Thoracic aorta (tissue), 2 donors: ENCODE data around the gene FAT1. TPM values are rescaled to one million over a fixed set of nuclear protein-coding genes. Genes with fewer than 3 reads are reported as not detected.

ENCODE experiments used
- ATAC-seq: fragments of 150-250 bp; one replicate; pipeline ENCODE4 v1.8.0; 2017; ENCODE audit warnings: low read depth; ENCODE audit not compliant: insufficient number of reproducible peaks, low FRiP score
- DNase-seq: peaks from one replicate; pipeline ENCODE4 v3.0.0-alpha.2; 2020; ENCODE audit warnings: low spot score
- H3K27ac ChIP-seq, 2 donors: fragments of 200-600 bp; sonication (generic); 1 replicate in 1 of 2; 2 replicates in 1 of 2; pipeline ENCODE4 v1.5.1; 2016; ENCODE audit warnings: mild to moderate bottlenecking in 2 of 2, moderate library complexity in 2 of 2
- H3K27me3 ChIP-seq: fragments of 200-600 bp; sonication (generic); replicated peaks from 2 replicates; pipeline ENCODE4 v1.6.0; 2016; ENCODE audit warnings: mild to moderate bottlenecking; ENCODE audit not compliant: insufficient read depth
- H3K36me3 ChIP-seq: fragments of 200-600 bp; sonication (generic); one replicate; pipeline ENCODE4 v1.5.1; 2016
- H3K4me1 ChIP-seq, 2 donors: fragments of 200-600 bp; sonication (generic); 1 replicate in 1 of 2; 2 replicates in 1 of 2; pipeline versions ENCODE4 v1.5.1 to v1.6.0; 2016; ENCODE audit warnings: low read depth in 2 of 2, mild to moderate bottlenecking in 1 of 2; ENCODE audit not compliant: control insufficient read depth in 1 of 2
- H3K4me3 ChIP-seq: fragments of 200-600 bp; sonication (generic); 2 replicates; pipeline ENCODE4 v1.5.1; 2016; ENCODE audit warnings: mild to moderate bottlenecking
- H3K9me3 ChIP-seq: fragments of 200-600 bp; sonication (generic); 2 replicates; pipeline ENCODE4 v1.5.1; 2016
- total RNA-seq, 2 donors: library from RNA; depleted of rRNA; stranded (reverse); fragments of >200 nt; gene quantifications; one replicate each; pipeline versions ENCODE4 v1.1.0 to v1.2.3, GENCODE V29; 2016
- TF ChIP-seq, protein P1 (sequence below): fragments of 200-600 bp; sonication (generic); IDR thresholded peaks from one replicate; pipeline ENCODE4 v1.5.1; 2019; ENCODE audit warnings: antibody characterized with exemption

Gene FAT1
- total RNA-seq, 2 donors from 2014 or later = 106 to 117 TPM

GRCh38 chr4:186724058-186724863 is 605 bp upstream of the FAT1 start:
- ATAC-seq = no peak
- H3K36me3 ChIP-seq = no peaks in the 10 kb centered on the region
- peak overlapping the region; percentile 80 for H3K4me3 ChIP-seq
- H3K9me3 ChIP-seq = peaks cover 8% of the 10 kb centered on the region
- TF ChIP-seq, protein P1, sequence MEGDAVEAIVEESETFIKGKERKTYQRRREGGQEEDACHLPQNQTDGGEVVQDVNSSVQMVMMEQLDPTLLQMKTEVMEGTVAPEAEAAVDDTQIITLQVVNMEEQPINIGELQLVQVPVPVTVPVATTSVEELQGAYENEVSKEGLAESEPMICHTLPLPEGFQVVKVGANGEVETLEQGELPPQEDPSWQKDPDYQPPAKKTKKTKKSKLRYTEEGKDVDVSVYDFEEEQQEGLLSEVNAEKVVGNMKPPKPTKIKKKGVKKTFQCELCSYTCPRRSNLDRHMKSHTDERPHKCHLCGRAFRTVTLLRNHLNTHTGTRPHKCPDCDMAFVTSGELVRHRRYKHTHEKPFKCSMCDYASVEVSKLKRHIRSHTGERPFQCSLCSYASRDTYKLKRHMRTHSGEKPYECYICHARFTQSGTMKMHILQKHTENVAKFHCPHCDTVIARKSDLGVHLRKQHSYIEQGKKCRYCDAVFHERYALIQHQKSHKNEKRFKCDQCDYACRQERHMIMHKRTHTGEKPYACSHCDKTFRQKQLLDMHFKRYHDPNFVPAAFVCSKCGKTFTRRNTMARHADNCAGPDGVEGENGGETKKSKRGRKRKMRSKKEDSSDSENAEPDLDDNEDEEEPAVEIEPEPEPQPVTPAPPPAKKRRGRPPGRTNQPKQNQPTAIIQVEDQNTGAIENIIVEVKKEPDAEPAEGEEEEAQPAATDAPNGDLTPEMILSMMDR = no peak
- H3K27me3 ChIP-seq = no peaks in the 10 kb centered on the region
- DNase-seq = no peak
- H3K27ac ChIP-seq = peak overlapping the region; percentile 91 to 95
- H3K4me1 ChIP-seq = peaks cover 3 to 19% of the 10 kb centered on the region in 2 donors

- TF ChIP-seq, protein P1 = no peak
- Histone ChIP-seq H3K4me1 (peaks cover 3 to 6% of the 10 kb centered on the region in 2 donors), H3K36me3 (no peaks in the 10 kb centered on the region), H3K27ac (peak overlapping the region; percentile 91 to 95), H3K27me3 (no peaks in the 10 kb centered on the region), H3K4me3 (peak overlapping the region; percentile 80), H3K9me3 (peaks cover 8% of the 10 kb centered on the region)
- ATAC-seq = no peak
- no peak for DNase-seq
Observed at GRCh38 chr4:186722796-186723291, 812 bp downstream of the FAT1 start.

DNA sequence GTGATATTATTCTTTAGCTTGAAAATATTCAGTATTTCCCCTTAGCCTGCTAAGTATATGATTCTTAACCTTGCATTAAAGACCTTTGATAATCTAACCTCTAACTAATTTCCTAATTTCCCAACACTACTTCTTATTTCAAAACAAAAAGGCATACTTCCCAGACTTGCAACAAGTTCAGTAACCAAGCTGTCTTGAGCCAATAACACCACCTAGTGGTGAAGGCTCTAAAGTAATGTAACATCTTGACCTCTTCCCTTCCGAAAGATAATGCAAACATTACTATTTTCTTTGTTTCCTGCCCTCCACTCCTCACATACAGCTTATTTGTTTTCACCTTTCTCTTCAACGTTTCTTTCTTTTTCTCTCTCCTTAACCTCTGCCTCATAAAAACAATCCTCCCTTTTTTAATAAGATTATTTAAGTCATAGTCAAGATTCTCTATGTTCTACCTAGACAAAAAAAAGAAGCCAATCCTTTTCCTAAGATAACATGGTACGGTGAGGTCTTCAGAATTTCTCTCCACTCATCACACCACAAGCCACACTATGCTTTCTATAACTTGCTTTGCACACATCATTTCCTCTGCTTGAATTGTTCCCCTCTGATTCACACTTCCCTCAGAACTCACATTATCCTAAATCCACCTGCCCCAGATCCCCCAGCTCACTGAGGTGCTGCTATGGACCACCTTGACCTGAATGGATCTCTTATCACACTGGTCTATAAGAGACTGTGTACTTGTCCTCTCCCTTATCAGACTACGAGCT is 3.5 kb downstream of the FAT1 start:
- Histone ChIP-seq H3K27ac (no peak overlapping the region), H3K9me3 (peaks cover 8% of the 10 kb centered on the region), H3K4me3 (no peak overlapping the region), H3K36me3 (no peaks in the 10 kb centered on the region), H3K27me3 (no peaks in the 10 kb centered on the region), H3K4me1 (peaks cover 8 to 19% of the 10 kb centered on the region in 2 donors)
- TF ChIP-seq, protein P1 = peak; percentile 22
- DNase-seq = no peak
- ATAC-seq = no peak

- ATAC-seq = no peak
- H3K27me3 ChIP-seq = no peaks in the 10 kb centered on the region
Observed at GRCh38 chr4:186717556-186717955, 6.1 kb downstream of the FAT1 start.

More at GRCh38 chr4:186717556-186717955, 6.1 kb downstream of the FAT1 start:
- H3K9me3 ChIP-seq = peaks cover 8% of the 10 kb centered on the region
- DNase-seq = no peak
- H3K27ac ChIP-seq = no peak overlapping the region
- no peak overlapping the region for H3K4me3 ChIP-seq
- H3K36me3 ChIP-seq = no peaks in the 10 kb centered on the region
- peaks cover 6 to 22% of the 10 kb centered on the region in 2 donors for H3K4me1 ChIP-seq
- TF ChIP-seq, protein P1 = no peak
